SK-N-MC (cell line): ENCODE data around the gene TIMM23.
"Not testable (repeated sequence)": the region's sequence is repeated elsewhere in the genome, so short reads cannot be mapped to it uniquely, and the experiment has no call there.

Experiments used
- DNase-seq: peaks from one replicate; pipeline ENCODE4 v3.0.0-alpha.2; 2011; ENCODE audit warnings: low read depth, low spot score
- H3K27ac ChIP-seq: fragments of 200-600 bp; sonication (generic); 2 replicates; pipeline ENCODE4 v1.5.1; 2016; ENCODE audit warnings: mixed run types
- H3K36me3 ChIP-seq: fragments of 200-600 bp; sonication (generic); 2 replicates; pipeline ENCODE4 v1.6.1; 2017; ENCODE audit warnings: antibody characterized with exemption, low read length, mixed read lengths; ENCODE audit not compliant: insufficient read depth
- H3K4me3 ChIP-seq: fragments of 200-600 bp; sonication (generic); 2 replicates; pipeline ENCODE4 v1.5.1; 2016
- H3K9ac ChIP-seq: fragments of 200-600 bp; sonication (generic); 2 replicates; pipeline ENCODE4 v1.8.0; 2017; ENCODE audit warnings: mixed run types, mixed read lengths; ENCODE audit not compliant: insufficient read length
- H3K9me3 ChIP-seq: fragments of 200-600 bp; sonication (generic); 2 replicates; pipeline ENCODE4 v1.6.1; 2017; ENCODE audit warnings: low read depth, mild to moderate bottlenecking, antibody characterized with exemption, low read length, moderate library complexity, mixed read lengths
- EZH2 ChIP-seq: fragments of 200-600 bp; sonication (generic); IDR thresholded peaks from one replicate; pipeline ENCODE4 v1.6.1; 2017; ENCODE audit warnings: antibody characterized with exemption
- FOXP2 ChIP-seq: optimal IDR thresholded peaks from 2 replicates; pipeline ENCODE3; 2011; ENCODE audit warnings: mild to moderate bottlenecking, moderate library complexity; ENCODE audit not compliant: insufficient read depth; ENCODE audit errors: extremely low read length, control extremely low read depth
- POLR2AphosphoS5 ChIP-seq: IDR thresholded peaks from 2 replicates; pipeline ENCODE4 v1.6.1; 2012; ENCODE audit warnings: mild to moderate bottlenecking, low read depth, low read length, borderline replicate concordance

The TIMM23 gene

GRCh38 chr10:46000538-46000937, 28.2 kb downstream of the TIMM23 start:
- H3K27ac ChIP-seq: no peak overlapping the region
- H3K9ac ChIP-seq: no peak overlapping the region
- TF ChIP-seq FOXP2: no peak
- TF ChIP-seq POLR2AphosphoS5: no peak
- TF ChIP-seq EZH2: no peak
- H3K4me3 ChIP-seq: no peak overlapping the region
- no peaks in the 10 kb centered on the region for H3K9me3 ChIP-seq
- DNase-seq: no peak
- H3K36me3 ChIP-seq: peaks cover 21% of the 10 kb centered on the region; the same call in 1 of the 2 replicates

- Histone ChIP-seq H3K4me3 (no peak overlapping the region), H3K36me3 (peaks cover 25% of the 10 kb centered on the region; the same call in 1 of the 2 replicates), H3K27ac (no peak overlapping the region), H3K9me3 (no peaks in the 10 kb centered on the region), H3K9ac (no peak overlapping the region)
- no peak for TF ChIP-seq POLR2AphosphoS5
- no peak for DNase-seq
Observed at GRCh38 chr10:46001187-46001756, 29.0 kb downstream of the TIMM23 start.

DNA sequence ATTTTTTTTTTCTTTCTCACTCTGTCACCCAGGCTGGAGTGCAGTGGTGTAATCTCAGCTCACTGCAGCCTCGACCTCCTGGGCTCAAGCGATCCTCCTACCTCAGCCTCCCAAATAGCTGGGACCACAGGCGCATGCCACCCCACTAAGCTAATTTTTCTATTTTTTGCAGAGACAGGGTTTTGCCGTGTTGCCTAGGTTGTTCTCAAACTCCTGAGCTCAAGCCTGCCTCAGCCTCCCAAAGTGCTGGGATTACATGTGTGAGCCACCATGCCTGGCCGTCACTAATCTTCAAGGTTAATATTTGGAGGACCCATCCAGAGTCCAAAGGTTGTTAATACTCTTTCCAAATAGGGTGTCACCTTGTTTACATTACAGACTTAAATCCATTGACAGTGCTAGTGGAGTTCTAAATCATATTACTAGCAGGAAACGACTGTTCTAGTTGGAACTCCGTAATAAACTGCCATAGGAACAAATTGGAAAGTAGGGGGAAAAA, 29.9 kb downstream of the TIMM23 start:
- not testable (repeated sequence) for DNase-seq, H3K9ac ChIP-seq, H3K4me3 ChIP-seq, H3K9me3 ChIP-seq, H3K27ac ChIP-seq
- H3K36me3 ChIP-seq: peaks cover 28% of the 10 kb centered on the region; the same call in 1 of the 2 replicates

- Histone ChIP-seq H3K9me3 (no peaks in the 10 kb centered on the region), H3K27ac (no peak overlapping the region), H3K36me3 (peaks cover 30% of the 10 kb centered on the region; the same call in 1 of the 2 replicates), H3K9ac (no peak overlapping the region), H3K4me3 (no peak overlapping the region)
- TF ChIP-seq POLR2AphosphoS5: no peak
- no peak for TF ChIP-seq EZH2
- no peak for TF ChIP-seq FOXP2
- DNase-seq: no peak
Observed at GRCh38 chr10:46002916-46003693, 30.8 kb downstream of the TIMM23 start.

DNA sequence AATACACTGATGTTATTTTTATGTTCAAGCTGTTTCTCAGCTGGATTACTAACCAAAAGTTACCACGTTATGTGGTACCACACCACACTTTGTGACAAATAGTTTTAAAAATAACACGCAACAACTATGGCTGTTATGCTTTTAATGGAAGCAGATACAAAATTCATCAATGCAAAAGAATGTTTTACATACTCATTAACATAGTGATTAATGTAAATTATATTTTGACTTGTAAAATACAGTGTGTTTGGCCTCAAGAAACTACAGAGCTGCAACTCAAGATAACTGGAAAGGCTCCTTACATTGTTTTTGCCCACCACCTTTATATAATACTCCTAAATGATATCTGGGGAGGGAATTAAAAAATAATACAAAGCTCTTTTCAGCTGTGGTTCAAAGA, 32.7 kb downstream of the TIMM23 start:
- Histone ChIP-seq H3K27ac (no peak overlapping the region), H3K36me3 (peaks cover 42% of the 10 kb centered on the region; the same call in 1 of the 2 replicates), H3K4me3 (no peak overlapping the region), H3K9ac (no peak overlapping the region), H3K9me3 (no peaks in the 10 kb centered on the region)
- TF ChIP-seq POLR2AphosphoS5 (no peak), FOXP2 (no peak), EZH2 (no peak)
- no peak for DNase-seq

DNA sequence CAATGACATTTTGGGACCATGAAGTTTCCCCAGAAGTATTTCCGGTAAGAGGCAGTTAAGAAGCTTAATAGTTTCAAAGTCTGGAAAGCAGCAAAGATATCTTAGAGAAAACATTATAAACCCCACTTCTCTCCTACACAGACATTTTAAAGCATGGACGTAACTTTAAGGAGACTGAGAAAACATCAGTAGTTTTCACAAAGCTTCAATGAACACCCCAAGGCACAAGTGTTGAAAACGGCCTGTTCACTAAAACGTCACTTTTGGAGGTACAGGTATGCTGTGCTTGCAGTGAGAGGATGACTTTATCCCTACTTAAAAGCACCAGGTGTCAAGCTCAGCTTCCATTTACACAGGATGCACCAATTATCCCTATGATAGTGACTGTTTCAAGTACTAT, 33.1 kb downstream of the TIMM23 start:
- H3K9me3 ChIP-seq: no peaks in the 10 kb centered on the region
- DNase-seq: no peak
- peaks cover 42% of the 10 kb centered on the region; the same call in 1 of the 2 replicates for H3K36me3 ChIP-seq
- no peak for TF ChIP-seq EZH2
- no peak for TF ChIP-seq FOXP2
- no peak for TF ChIP-seq POLR2AphosphoS5
- H3K27ac ChIP-seq: no peak overlapping the region
- H3K9ac ChIP-seq: no peak overlapping the region
- H3K4me3 ChIP-seq: no peak overlapping the region

DNA sequence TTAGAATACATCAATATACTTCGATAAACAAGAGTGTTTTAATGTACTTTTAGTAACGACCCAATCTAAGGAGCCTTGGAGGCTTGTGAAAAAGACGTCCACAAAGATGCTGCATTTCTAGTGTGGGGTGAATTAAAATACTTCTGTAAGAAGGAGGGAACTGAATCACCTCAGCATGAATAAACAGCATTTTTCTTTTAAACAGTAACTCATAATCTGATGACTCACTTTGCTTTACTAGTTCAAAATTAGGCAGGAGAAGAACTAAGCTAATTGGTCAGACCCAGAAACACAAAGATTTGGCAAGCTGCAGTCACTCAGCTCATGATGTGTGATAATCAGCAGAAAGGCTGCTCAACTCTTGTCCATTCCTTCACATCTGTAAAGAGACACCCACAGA, 33.9 kb downstream of the TIMM23 start:
- Histone ChIP-seq H3K4me3 (no peak overlapping the region), H3K9me3 (no peaks in the 10 kb centered on the region), H3K36me3 (peaks cover 42% of the 10 kb centered on the region; the same call in 1 of the 2 replicates), H3K9ac (no peak overlapping the region), H3K27ac (no peak overlapping the region)
- TF ChIP-seq FOXP2 (no peak), EZH2 (no peak), POLR2AphosphoS5 (no peak)
- DNase-seq: no peak

GRCh38 chr10:46012746-46013145, 40.5 kb downstream of the TIMM23 start:
- Histone ChIP-seq H3K9me3 (no peaks in the 10 kb centered on the region), H3K27ac (no peak overlapping the region), H3K36me3 (peaks cover 26% of the 10 kb centered on the region)

GRCh38 chr10:46014206-46014605, 41.9 kb downstream of the TIMM23 start:
- no peak overlapping the region for H3K27ac ChIP-seq
- no peak for DNase-seq
- TF ChIP-seq POLR2AphosphoS5: no peak
- no peak for TF ChIP-seq EZH2
- TF ChIP-seq FOXP2: no peak
- no peak overlapping the region for H3K9ac ChIP-seq
- H3K4me3 ChIP-seq: no peak overlapping the region
- no peaks in the 10 kb centered on the region for H3K9me3 ChIP-seq
- H3K36me3 ChIP-seq: peaks cover 14% of the 10 kb centered on the region

More at GRCh38 chr10:46012746-46013145, 40.5 kb downstream of the TIMM23 start:
- TF ChIP-seq EZH2 (no peak), POLR2AphosphoS5 (no peak), FOXP2 (no peak)
- Histone ChIP-seq H3K4me3 (no peak overlapping the region), H3K9ac (no peak overlapping the region)
- DNase-seq: no peak
